Activated effector memory CD4-positive, alpha-beta T cell treated with anti-CD3 and anti-CD28 coated beads, Interleukin-2, amount 50 U/mL, for 16 hours (primary cell): Measurements from ENCODE around the gene NCAM1.

Experiments
- DNase-seq: peaks from one replicate; pipeline ENCODE4 v3.0.0-alpha.2; 2020

NCAM1 gene

GRCh38 chr11:113263458-113264259 lies 302.4 kb downstream of the NCAM1 start:
- DNase-seq = no peak

GRCh38 chr11:113265362-113265761 lies 304.1 kb downstream of the NCAM1 start:
- no peak for DNase-seq

GRCh38 chr11:113267493-113267892 lies 306.3 kb downstream of the NCAM1 start:
- no peak for DNase-seq

- DNase-seq = no peak
Observed at GRCh38 chr11:113269096-113269495, 307.9 kb downstream of the NCAM1 start.

GRCh38 chr11:113269636-113270035 lies 308.4 kb downstream of the NCAM1 start:
- DNase-seq = no peak

DNA sequence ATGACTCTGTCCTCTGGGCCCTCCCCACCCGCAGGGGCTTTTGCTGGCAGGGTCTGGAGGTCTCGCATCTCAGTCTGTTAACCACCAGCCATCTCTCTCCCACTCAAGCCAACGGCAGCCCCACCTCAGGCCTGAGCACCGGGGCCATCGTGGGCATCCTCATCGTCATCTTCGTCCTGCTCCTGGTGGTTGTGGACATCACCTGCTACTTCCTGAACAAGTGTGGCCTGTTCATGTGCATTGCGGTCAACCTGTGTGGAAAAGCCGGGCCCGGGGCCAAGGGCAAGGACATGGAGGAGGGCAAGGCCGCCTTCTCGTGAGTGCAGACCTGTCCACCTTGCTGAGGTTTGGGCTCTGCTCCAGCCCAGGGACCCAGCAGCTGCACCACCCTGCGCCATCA lies 308.9 kb downstream of the NCAM1 start:
- no peak for DNase-seq

- DNase-seq = no peak
Observed at GRCh38 chr11:113271551-113272245, 310.5 kb downstream of the NCAM1 start.

- no peak for DNase-seq
Observed at GRCh38 chr11:113272281-113272680, 311.1 kb downstream of the NCAM1 start.

DNA sequence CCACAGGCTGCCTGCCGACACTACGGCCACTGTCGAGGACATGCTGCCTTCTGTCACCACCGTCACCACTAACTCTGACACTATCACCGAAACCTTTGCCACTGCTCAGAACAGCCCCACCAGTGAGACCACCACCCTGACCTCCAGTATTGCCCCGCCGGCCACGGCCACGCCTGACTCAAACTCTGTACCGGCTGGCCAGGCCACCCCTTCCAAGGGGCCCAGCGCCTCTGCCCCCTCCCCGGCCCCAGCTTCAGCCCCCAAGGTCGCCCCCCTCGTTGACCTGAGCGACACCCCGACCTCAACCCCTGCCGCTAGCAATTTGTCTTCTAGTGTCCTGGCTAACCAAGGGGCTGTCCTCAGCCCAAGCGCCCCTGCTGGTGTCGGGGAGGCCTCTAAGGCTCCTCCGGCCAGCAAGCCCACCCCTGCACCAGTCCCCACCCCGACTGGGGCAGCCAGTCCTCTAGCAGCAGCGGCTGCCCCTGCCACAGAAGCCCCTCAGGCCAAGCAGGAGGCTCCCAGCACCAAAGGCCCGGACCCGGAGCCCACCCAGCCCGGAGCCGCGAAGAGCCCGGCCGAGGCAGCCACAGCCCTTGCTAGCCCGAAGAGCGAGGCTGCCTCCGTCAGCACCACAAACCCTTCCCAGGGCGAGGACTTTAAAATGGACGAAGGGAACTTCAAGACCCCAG lies 311.9 kb downstream of the NCAM1 start:
- no peak for DNase-seq

DNA sequence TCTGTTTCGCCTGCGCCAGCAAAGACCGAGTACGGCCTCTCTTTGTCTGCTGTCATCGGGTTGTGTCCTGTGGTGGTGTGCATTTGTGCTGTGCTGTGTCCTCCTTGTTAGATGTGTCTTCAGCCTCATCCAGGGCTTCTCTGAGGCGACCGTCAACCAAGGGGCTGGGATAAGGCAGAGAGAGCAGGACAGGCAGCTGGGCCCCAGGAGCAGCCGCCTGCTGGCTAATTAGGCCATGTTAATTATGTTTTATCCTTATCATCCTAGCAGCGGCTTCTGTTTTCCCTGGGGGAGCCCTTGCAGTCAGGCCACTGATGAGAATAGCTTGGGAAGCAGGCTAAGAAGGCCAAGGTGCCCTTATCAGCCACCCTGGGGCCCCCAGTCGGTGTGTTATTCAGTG lies 312.5 kb downstream of the NCAM1 start:
- no peak for DNase-seq

- DNase-seq = no peak
Observed at GRCh38 chr11:113274713-113275582, 313.7 kb downstream of the NCAM1 start.

- DNase-seq = no peak
Observed at GRCh38 chr11:113275602-113276001, 314.4 kb downstream of the NCAM1 start.

- DNase-seq = no peak
Observed at GRCh38 chr11:113276466-113276865, 315.2 kb downstream of the NCAM1 start.

DNA sequence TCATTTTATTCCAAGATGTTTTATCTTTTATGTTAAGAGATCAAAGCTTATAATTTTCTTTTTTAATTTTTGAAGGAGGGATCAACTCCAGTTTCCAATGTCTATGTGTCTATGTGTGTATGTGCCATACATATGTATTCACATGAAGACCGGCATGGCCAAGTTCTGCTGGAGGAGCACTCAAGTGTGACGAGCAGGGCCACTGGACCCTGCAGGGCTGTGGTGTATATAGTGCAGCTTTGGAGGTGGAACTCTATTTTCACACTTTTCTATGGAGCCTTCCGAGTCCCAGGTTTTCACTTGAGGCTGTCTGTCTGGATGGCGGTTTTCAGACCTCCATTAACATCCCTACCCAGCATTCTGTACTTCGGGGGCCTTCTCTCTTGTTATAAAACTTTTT lies 316.7 kb downstream of the NCAM1 start:
- DNase-seq = no peak

DNA sequence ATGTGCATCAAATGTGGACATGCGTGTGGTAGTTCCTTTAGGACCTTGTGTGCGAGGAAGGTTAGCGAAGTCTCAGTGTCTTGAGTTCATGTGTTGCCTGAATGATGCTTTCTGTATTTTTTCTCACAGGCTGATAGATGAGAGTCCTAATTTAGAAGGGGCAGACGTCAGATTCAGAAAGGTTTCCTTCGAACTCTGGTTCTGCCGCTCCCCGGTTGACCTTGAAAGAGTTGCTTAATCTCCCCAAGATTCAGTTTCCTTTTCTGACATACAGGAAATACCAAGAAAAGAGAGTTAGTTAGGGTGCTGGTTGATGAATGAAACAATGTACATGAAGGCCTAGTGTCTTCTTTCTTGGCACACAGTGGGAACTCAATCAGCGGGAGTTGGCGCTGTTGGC lies 317.3 kb downstream of the NCAM1 start:
- no peak for DNase-seq

- DNase-seq = no peak
Observed at GRCh38 chr11:113278925-113279324, 317.7 kb downstream of the NCAM1 start.

- no peak for DNase-seq
Observed at GRCh38 chr11:113279591-113279990, 318.4 kb downstream of the NCAM1 start.

DNA sequence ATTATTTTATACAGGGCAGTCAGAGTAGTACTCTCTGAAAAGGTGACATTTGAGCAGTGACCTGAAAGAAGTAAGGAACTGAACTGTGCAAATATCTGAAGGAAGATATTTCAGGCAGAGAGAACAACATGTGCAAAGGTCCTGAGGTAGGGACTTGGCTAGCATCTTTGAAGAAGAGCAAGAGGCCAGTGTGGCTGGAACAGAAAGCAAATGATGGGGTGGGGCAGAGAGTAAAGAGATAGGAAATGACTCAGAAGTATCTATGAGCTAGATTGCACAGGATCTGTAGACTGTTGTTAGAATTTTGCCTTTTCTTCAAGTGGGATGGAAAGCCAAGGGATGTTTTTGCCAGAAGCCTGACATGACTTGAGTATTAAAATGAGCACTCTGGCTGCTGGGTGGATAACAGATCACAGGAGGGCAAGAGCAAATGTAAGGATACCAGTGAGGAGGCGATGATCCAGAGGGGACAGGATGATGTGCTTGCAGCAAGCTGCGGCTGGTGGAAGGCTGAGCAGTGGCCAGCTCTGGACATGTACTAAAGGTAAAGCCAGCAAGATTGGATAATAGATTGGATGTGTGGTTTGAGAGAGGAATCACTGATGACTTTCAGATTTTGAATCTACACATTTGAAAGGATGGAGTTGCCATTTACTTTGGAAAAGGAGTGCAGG lies 320.0 kb downstream of the NCAM1 start:
- DNase-seq = no peak

GRCh38 chr11:113282898-113283437 lies 321.7 kb downstream of the NCAM1 start:
- no peak for DNase-seq

- no peak for DNase-seq
Observed at GRCh38 chr11:113283881-113284280, 322.7 kb downstream of the NCAM1 start.

DNA sequence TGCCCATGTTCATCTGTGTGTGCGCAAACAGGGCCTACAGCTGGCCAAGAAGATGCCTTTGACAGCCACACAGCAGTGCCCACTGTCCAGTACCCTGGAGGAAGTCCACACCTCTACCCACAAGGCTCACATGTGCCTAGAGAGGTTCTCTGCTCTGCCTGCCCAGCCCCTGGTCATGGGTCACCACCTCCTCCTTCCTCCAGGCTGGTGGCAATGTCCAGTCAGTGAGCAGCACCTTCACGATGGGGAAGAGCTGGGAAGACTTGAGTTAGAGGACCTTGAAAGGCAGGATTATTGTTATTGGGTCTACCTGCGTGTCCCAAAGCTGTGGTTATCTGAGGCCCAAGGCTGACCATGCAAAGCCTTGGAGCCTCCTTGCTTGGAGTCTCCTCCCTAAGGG lies 324.8 kb downstream of the NCAM1 start:
- no peak for DNase-seq
